Stimulated activated CD8-positive, alpha-beta memory T cell treated with anti-CD3 and anti-CD28 coated beads, Interleukin-12 subunit alpha, Interleukin-12 subunit beta, amount 100 ng/mL, for 1 hour (primary cell): ENCODE measurements around the gene SCP2.

Source experiments
- DNase-seq: peaks from one replicate; pipeline ENCODE4 v3.0.0-alpha.2; 2020; ENCODE audit warnings: low read depth

SCP2 gene

DNA sequence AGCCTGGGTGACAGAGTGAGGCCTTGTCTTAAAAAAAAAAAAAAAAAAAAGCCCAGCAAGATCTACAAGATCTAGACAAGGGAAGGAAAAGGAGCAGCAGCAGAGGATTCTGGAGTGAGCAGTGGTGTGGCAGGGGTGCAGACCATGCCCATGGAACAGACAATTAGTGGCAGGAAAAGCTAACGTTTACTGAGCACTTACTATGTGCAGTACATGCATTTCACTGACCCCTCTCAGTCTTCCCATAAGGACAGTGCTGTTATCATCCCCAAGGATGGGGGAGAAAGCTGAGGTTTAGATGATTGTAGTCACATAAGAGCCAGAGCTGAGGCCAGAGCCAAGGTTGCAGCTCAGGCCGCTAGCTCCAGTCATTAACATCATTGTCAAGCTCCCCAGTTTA, 140.8 kb downstream of the SCP2 start:
- no peak for DNase-seq

DNA sequence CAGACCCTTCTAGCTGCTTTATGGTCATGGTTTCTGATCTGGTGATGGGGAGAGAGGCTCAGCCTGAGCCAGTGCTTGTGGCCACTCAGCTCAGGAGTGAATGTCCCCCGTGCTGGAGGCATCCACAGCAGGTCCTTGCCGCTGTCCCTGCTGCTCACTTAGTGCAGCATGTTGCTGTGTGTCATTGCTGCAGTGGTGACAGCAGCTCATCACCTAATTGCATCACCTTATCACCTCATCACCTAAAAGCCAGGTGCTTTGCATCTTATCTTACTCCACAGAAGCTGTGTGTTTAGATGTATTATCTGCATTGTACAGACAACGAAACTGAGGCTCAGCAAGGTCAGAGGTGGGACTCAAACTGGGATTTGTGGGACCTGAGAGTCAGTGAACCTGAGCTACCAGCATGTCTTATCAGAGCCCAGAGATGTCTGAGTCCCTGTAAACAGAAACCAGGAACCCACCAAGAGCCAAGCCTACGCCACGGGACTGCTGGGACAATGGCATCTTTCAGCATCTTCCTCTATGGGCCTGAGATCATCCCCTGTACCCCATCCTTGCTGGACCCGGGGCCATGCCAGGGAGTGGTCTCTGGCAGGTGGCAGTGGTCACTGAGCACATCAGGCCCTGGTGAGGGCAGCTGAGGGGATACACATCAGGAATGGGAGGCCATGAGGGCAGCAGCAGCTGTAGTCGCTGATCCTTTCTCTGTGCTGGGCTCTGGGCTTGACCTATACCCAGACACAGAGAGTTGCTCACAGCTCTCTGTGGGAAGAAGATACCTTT, 141.4 kb downstream of the SCP2 start:
- no peak for DNase-seq

DNA sequence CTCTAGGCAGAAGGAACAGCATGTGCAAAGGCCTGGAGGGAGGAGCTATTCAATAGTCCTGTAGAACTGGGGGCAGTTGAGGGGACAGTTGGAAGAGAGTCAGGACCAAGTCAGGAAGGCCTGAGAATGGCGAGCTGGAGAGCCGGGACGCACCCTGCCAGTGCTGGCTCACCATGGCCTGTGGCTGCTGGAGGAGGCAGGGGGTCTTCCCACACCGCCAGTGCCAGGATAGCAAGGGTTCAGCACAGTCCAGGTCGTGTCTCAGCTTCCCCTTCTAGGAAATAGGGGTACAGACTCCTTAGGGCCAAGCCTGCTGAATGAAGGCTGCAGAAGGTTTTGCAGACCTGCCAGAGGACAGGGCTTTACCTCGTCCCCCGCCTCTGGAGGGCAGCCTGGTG, 142.2 kb downstream of the SCP2 start:
- DNase-seq = no peak

DNA sequence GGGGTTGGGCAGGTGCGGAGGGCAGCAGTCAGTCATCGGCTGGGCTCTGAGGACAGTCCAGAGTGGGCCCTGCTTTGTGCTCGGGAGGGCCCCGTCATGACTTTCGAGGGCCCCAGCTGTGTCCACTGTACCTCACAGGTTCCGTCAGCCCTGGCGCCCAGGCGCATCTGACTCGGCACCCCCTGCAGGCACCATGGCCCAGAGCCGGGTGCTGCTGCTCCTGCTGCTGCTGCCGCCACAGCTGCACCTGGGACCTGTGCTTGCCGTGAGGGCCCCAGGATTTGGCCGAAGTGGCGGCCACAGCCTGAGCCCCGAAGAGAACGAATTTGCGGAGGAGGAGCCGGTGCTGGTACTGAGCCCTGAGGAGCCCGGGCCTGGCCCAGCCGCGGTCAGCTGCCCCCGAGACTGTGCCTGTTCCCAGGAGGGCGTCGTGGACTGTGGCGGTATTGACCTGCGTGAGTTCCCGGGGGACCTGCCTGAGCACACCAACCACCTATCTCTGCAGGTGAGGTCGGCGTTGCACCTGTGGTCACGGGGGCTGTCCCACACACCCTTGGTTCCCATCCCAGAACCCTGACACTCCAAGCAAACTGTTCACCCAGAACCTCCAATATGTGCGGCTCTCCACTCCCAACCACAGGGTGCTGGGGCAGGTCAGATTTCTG, 142.7 kb downstream of the SCP2 start:
- DNase-seq = no peak

DNA sequence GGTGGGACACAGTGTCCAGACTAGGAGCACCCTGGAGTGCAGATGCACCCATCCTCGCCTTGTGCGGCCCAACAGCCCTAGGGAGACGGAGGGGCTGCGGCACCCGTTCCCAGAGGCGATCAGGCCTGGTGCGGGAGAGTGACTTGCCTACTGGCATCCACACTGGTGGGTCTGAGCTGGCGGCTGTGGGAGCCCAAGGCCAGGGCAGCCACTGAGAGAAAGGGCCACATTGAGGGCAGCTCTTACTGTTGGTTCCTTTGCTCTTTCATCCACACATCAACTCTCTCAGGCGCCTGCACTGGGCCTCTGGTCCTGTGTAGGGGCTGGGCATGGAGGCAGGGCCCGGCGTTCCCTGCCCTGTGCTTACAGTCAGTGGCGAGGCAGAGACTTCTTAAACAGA, 143.5 kb downstream of the SCP2 start:
- no peak for DNase-seq

DNA sequence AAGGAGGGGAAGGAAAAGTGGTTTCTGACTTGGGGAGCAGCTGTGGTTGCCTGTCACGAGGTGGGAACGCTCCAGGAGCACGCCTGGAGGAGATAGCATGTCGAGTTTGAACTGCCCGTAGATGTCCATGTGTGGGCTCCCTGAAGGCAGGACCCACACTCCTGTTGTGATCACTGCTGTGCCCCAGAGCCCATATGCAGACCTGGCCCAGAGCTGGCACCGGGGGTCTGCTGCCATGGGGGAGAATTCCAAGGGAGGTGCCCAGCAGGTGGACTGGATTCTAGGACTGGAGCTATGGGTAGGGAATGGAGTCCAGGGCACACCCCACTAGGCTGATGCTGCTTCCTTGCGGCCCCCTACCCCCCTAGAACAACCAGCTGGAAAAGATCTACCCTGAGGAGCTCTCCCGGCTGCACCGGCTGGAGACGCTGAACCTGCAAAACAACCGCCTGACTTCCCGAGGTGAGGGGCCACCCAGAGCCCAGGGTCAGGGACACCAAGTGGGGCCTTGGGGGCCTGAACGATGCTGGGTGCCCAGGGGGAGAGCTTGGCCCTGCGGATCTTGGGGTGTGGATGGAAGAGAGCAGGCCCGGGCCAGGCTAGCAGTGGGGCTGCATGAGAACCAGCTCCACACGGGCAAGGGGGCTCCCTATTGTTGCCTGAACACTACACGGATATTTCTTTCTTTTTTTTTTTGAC, 144.2 kb downstream of the SCP2 start:
- no peak for DNase-seq

DNA sequence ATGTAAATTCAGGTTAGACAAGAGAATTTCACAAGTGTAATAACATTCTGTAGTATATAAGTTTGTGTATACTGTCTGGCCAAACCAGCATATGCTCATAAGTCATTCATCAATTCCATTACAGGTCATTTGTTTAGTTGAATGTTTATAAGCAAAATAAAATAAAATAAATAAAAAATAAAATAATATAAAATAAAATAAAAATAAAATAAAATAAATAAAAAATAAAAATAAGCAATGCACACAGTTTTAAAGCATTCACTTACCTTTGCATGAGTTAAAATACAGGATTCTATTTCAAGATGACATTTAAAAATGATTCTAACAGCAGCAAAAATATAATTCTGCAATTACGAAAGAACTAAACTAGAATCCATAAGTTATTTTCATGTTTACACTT, 144.8 kb downstream of the SCP2 start:
- no peak for DNase-seq

DNA sequence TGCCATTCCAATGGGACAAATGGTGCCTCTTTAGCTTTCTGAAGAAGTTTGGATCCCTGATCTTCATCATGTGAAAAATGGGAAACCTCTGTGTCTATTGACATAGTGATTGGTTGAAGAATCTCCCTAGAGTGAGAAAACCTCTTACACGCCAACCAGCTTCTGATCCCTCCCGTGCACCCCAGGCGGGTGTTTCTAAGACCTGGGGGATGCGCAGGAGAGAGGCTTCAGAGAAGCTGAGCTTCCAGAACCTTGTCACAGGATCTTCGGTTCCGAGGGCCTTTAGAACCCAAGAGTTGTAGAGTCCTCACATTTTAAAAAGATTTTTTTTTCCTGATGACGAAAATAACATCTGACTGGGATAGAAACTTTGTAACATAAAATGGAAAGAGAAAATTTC, 146.2 kb downstream of the SCP2 start:
- DNase-seq = no peak

DNA sequence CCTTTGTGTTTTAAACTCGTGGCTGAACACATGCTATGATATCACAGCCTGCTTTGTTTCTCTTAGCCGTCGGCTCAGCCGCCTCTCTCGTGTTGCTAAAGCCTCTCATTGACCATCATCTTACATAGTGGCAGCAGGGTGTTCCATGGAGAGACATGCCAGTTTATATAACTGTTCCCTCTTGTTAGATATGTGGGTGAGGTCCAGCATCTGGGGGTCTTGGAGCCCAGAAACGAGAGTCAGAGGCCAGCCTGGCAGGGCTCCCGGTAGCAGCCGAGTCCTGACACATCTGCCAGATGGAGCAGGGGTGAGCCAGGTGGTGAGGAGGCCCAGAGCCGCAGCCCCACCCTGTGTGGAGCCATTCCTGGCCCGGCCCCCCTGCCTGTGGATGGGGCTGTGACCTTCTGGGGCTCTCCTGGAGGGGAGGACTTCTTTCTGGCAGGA, 146.8 kb downstream of the SCP2 start:
- DNase-seq = no peak

DNA sequence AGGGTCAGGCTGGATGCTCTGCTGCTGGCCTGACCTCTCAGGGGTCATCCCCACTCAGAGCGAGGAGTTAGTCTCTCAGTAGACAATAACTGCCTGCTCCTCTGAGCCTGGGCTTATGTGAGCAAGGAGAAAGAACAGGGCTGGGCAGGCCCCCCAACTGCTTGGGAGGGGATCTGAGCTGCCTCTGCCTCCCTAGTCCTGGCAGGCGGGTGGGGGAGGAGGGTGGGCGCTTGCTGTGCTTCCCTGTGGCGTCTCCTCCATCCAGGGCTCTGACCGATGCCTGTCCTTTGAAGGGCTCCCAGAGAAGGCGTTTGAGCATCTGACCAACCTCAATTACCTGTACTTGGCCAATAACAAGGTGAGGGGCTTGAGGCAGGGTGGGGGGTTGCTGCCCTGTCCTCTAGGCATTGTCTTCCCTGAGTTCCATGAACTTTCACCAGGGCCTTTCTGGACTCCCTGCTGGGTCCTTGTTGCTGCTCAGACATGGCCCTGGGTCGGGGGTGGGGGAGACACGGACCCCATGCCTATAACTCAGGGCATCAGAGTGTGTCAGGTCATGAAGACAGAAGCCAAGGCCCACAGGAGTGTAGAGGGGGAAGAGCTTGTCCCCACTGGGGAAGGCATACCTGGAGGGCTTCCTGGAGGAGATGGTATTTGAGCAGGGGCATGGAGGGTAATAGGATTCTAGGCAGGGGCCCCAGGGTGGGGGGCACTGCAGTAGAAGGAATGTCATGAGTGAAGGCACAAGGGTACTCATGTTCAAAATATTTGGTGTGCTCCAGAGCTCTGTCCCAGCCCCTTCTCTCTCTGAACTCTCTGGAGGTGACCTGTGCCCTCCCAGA, 147.5 kb downstream of the SCP2 start:
- DNase-seq = no peak

DNA sequence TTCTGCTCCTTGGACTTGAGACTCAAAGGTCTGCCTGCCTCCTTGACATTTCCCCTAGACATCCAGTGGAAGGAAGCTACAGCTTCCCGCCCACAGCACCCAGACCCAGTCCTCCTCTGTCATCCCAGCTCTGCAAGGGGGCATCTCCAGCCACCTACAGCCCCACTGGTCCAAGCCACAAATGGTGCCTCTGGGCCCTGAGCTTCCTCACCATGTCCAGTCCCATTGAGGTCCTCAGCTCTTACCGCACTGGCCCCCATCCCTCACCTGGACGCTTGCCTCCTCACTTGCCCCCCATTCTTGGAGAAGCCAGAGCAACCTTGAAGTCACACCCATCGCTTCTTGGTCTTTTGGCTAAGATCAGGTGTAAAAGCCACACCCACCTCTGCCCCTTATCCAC, 148.1 kb downstream of the SCP2 start:
- DNase-seq = no peak

DNA sequence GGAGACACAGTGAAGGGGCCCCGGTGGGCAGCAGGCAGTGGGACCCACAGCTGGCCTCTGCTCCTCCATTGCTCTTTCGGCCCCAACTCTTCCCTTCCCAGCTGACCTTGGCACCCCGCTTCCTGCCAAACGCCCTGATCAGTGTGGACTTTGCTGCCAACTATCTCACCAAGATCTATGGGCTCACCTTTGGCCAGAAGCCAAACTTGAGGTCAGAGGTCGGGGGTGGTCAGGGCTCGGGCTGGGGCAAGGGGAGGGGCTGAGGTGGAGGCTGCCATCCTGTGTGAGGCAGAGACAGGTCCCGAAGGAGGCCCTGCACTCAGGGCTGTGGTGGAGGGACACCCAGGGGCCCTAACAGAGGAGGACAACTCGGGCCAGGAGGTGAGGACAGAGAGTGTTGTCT, 148.7 kb downstream of the SCP2 start:
- no peak for DNase-seq

DNA sequence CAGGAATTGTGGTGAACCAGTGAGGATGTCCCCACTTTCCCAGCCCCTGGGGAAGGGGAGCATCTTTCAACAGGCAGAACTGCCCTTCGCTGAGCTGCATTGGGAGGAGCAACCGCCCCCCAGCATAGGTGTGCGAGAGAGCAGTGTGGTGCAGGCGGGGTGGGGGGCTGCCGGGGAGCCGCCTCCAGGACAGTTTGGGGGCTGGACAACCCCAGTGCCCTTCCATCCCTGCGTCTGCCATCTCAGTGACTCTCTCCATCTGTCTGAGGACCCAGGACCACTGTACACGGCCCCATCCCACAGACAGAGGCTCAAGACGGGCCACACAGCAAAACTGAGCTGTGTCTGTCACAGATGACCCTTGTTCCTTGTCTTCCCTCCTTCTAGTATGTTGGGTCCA, 149.1 kb downstream of the SCP2 start:
- no peak for DNase-seq

DNA sequence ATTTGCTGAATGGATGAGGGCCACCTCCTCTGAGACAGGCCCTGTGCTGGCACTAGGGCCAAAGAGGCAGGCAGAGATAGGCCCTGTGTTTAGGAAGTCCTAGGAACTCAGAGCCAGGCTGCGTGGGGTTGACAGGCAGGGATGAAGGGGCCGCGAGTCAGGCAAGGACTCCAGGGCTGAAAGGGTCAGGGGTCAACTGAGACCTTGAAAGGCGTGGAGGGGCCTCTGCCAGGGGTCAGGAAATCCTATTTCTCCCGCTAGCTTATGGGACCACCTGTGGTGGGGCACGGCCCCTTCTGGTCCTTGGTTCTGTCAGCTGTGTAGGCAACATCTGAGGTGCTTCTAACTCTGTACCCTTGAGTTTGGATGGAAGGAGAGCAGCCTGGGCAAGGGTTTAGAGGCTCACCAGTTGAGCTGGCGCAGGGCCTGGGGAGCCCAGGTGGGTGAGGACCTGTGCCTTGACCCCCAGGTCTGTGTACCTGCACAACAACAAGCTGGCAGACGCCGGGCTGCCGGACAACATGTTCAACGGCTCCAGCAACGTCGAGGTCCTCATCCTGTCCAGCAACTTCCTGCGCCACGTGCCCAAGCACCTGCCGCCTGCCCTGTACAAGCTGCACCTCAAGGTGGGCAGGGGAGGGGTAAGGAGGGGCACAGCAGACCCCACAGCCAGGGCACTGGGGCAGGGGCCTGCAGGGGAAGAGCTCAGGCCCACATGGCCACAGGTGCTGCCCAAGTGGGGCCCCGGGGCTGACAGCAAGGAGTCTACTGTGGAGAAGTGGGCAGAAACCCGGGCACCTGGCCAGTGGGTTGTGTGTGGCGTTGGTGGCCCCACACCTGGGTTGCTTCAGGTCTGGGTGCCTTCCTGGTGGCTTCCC, 149.9 kb downstream of the SCP2 start:
- DNase-seq = no peak

DNA sequence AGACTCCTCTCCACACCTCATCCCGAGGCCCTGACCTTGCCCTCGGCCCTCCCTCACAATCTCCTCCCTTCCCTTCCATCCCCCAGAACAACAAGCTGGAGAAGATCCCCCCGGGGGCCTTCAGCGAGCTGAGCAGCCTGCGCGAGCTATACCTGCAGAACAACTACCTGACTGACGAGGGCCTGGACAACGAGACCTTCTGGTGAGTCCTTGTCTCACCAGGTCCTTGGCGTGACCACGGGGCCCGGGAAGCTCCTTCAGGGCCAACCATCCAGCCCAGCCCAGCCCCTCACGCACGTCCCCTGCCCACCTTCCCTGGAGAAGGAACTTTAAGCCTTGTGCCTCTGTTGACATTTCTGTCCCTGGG, 150.5 kb downstream of the SCP2 start:
- DNase-seq = no peak

DNA sequence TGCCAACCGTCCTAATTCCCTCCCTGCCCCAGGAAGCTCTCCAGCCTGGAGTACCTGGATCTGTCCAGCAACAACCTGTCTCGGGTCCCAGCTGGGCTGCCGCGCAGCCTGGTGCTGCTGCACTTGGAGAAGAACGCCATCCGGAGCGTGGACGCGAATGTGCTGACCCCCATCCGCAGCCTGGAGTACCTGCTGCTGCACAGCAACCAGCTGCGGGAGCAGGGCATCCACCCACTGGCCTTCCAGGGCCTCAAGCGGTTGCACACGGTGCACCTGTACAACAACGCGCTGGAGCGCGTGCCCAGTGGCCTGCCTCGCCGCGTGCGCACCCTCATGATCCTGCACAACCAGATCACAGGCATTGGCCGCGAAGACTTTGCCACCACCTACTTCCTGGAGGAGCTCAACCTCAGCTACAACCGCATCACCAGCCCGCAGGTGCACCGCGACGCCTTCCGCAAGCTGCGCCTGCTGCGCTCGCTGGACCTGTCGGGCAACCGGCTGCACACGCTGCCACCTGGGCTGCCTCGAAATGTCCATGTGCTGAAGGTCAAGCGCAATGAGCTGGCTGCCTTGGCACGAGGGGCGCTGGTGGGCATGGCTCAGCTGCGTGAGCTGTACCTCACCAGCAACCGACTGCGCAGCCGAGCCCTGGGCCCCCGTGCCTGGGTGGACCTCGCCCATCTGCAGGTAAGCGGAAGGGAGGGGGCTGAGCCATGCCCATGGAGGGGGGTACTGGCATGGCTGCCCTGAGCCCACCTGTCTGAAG, 151.4 kb downstream of the SCP2 start:
- no peak for DNase-seq

DNA sequence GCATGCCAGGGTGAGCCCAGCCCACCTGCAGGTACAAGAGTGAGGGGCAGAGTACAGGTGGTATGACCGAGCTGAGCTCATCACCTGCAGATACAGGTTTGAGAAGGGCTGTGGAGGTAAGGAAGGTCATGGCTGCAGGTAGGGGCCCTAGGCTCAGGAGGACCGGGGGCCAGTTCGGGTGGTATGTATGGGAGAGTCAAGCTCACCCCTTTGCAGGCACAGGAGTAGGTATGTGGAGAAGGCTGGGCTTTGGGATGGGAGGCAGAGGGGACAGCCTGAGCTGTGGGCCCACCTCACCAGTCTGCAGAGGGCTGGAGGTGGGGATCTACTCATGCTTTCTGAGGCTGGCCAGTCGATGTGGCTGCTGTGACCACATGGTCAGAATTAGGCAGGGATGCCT, 152.2 kb downstream of the SCP2 start:
- DNase-seq = no peak

DNA sequence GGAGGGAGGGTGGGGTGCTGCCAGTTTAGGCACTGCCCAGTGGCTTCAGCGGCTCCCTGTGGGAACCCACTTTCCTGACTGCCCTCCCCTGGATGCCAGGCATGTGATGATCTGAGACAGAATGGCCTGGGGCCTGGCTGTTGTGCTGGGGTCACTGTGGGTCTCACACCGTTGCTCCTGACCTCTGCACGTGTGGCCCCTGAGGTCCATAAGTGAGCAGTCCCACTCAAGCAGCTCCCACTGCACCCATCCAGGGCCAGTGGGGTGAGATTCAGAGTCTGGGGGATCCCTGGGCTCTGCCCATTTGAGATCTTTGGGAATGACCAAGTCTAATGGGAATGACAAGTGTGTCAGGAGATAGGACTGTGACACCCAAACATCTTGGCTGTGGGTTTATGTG, 153.0 kb downstream of the SCP2 start:
- DNase-seq = no peak

DNA sequence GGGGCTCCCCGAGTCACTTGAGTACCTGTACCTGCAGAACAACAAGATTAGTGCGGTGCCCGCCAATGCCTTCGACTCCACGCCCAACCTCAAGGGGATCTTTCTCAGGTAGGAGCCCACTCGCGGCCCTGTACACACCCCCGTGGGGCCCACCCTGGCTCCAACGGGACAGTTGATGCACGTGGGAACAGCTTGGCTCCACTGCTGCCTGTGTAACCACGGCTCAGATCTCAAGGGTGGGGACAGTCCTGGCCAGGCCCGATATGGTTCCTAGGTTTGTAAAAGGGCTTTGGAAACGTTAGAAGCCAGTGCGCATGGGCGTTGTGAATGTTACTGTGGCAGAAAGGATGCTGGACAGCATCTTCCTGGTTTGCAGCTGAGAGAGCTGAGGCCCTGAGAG, 153.7 kb downstream of the SCP2 start:
- no peak for DNase-seq

DNA sequence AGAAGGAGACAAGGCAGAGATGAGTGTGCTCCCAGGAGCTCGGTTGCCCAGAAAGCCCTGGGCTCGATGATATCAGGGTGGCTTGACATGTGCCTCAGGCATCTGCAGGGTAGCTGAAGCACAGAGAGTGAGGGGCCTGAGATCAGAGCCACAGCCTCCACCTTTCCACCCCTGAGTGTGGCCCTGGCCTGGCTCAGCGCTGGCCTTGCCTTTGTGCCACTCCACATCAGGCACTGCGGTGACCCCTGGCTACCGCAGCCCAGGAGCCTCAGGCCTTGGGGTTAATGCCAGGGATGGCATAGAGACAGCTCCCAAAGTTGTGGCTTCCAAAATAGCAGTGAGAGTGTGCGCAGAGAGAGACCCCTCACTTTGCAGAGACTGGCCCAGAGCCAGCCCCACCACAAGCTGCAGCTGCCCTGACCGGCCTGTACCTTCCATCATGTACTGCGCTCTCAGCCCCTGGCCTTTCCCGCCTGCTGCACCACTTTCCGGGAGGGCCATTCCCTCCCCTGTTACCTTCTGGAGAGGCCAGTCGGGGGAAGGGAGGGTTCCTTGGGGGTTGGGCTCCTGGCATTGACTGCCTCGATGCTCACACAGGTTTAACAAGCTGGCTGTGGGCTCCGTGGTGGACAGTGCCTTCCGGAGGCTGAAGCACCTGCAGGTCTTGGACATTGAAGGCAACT, 154.4 kb downstream of the SCP2 start:
- DNase-seq = no peak
